Glomerular endothelial cell (primary cell): ENCODE data around the gene HPCAL1. TPM values are rescaled to one million over a fixed set of nuclear protein-coding genes. Genes with fewer than 3 reads are reported as not detected.

ENCODE experiments used
- DNase-seq: peaks from one replicate; pipeline ENCODE4 v3.0.0-alpha.2; 2011; ENCODE audit warnings: low read depth, low spot score; ENCODE audit errors: extremely low read depth
- total RNA-seq: library from RNA; depleted of rRNA; stranded (reverse); fragments of >200 nt; gene quantifications from 2 replicates; pipeline ENCODE4 v1.2.3, GENCODE V29; 2015

HPCAL1 gene
- total RNA-seq, 1 donor from 2014 or later: 114 TPM

DNA sequence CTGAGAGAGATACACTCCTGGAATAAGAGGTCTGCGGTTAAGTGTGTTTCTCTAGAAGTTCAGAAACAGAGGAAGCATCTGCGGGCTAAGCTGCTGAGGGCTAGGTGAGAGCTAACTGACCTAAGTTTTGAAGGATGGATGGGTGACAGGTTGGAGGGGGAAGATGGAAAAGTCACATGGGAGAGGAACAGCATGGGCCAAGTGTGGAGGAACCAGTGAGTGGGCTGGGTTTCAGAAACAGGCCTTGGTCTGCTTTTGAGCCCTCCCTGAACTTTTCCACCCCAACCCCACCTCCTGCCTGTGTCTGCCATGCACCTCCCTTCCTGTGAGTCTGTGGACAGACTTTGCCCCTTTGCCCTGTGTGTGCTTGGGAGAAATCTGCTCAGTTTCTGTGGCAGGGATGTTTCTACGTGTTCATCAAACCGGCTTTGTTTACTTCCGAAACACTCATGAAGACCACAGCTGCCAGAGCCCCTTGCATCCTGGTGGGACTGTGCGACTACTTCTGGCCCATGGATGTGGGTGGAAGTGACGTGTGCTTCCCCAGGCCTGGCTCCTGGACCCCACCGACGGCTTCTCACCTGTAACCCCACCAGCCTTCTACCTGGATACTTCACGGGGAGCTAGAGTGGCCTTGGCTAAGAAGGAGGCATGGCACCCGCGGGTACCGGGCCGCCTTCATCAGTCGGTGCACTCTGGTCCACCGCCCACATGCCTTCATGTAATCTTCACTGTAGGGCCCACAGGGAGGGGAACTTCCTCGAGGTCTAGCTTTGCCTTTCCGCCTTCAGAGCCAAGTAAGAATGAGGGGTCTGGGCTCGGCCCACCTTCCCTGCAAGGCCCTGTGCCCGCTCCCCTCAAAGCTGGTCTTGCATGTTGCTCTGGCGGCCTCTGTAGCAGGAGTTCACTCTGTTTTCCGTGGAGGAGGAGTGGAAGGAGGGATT is 1.4 kb upstream of the HPCAL1 start:
- DNase-seq: no peak

- no peak for DNase-seq
Observed at GRCh38 chr2:10301941-10302478, 694 bp upstream of the HPCAL1 start.

DNA sequence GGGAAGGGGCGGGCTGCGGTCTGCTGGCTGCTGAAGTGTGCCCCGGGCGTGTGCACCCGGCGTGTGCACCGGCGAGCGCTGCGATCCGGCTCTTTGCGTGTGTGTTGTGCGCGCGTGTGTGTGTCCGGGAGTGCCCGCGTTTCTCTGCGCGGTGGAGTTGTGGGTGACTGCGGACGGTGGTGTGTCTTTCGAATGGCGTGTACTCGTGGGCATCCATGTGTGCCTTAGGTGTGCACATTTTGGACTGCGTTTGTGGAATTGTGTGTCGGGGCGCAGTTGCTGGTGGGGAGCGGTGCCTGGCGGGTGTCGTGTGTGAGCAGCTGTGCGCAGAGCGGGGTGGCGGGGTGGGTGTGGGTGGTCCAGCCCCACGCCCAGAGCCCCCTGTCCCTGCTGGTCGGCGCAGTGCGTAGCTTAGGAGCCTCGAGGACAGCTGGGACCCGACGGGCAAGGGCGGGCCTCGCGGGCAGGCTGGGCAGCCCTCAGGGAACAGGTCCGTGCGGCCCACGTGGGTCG is 533 bp downstream of the HPCAL1 start:
- no peak for DNase-seq

DNA sequence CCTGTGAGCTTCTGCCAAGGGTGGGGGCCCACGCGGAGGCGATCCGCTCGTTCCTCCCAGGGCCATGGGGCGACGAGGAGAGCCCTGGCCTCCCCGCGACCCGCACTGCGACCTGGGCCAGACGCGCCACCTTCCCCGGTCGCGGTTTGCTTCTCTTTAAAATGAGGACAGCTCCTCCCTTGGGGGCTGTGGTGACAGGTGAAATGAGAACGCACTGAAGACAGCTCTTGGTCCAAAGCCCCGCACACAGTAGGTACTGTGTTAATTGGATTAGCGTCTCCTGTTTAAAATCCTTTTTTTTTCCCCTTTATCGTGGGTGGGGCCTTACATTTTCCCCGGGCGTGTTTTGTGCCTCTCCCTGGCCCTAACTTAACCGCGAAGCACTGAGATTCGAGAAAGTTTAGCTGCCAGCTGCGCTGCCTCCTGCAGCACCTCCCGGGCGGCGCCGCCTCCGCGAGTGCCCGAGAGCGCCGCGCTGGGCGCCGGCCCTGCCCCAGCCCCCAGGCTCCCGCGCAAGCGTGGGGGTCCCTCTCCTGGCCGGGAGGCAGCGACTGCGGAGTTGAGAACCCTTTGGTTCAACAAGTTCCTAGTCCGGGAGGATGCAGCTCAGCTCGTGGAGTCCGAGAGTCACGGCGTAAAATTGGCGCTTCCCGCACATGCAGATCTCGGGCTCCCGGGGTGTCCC is 1.1 kb downstream of the HPCAL1 start:
- DNase-seq: no peak

GRCh38 chr2:10304458-10305253 is 2.0 kb downstream of the HPCAL1 start:
- no peak for DNase-seq

GRCh38 chr2:10305254-10305635 is 2.5 kb downstream of the HPCAL1 start:
- no peak for DNase-seq

DNA sequence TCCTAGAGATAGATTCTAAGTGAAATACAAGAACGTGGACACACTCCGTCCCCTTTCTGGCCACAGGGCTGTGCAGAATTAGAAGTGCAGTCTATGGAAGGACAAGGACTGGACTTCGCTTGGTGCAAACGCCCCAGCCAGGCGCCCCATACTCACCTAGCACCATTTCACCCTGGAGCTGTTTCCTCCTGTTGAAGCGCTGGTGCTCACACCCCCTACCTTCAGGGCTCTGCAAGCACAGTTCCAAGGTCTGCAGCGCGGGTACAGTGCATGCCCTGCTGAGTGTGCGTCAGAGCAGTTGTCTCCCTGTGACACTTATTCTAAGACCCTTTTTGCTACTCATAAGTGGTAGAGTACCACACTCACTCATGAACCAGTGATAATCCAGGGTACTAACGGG is 3.0 kb downstream of the HPCAL1 start:
- no peak for DNase-seq

DNA sequence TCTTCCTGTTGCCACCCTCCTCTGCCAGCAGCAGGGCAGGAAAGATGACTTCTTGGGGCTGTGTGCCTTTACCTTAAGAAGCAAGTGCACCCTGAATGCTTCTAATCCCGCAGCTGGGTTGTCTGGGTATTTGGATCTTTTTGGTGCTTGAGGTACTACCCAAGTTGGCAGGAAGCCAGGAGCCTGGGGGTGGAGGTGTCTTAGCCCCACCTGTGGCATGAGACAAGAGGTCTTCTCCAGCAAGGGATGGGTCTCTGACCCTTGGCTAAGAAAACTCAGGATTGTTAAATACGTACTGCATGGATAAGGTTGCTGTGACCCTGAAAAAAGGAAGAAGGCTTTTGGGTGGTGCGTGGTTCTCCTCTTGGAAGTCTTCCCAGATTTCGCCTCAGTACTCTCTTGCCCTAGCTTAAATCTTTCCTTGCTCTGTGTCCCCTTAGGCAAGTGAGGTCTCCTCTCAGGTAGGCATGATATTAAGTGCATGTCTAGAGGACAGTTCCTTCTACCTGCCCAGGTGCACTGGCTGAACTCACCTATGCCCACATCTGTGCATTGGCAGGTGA is 4.3 kb downstream of the HPCAL1 start:
- DNase-seq: no peak

DNA sequence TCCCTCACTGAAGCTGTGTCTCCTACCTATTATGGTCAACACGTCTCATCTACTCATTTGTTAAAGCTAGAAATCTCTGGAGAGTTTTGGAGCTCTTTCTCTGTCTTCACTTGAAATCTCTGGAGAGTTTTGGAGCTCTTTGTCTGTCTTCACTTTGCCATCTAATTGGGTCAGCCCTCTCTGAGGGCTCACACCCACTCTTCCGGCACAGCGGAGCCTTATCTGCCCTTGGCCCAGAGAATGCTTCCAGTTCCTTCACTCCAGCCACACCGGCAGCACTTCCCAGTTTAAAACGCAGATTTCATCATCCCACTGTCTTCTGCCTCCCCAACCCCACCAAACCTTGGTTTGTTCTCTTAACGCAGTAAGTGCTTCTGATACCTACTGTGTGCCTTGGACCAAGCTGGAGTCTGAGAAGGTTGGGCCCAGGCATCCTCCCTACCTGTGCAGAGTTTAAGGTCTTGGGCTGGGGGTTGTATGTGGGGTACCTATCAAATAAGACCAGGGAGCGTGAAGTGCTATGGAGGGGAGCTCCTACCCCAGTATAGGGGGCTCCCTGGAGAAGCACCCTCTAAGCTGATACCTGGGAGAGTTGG is 5.0 kb downstream of the HPCAL1 start:
- no peak for DNase-seq

- no peak for DNase-seq
Observed at GRCh38 chr2:10308866-10309265, 6.2 kb downstream of the HPCAL1 start.

DNA sequence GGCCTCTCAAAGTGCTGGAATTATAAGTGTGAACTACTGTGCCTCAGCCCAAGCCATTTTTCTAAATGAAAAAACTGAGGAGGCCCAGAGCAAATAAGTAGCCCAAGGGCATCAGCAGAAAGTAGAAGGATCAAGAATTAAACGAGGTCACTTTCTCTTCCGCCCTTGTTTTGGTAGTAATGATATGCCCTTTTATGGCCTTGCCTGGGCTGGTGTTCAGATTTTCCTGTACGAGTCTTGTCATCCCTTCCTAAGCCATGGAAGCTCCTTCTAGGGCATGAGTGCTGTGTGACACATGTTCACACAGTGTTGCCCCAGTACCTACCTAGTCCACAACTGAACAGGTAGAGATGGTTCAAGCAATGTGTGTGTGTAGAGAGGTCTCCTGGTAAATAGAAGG is 6.6 kb downstream of the HPCAL1 start:
- no peak for DNase-seq

DNA sequence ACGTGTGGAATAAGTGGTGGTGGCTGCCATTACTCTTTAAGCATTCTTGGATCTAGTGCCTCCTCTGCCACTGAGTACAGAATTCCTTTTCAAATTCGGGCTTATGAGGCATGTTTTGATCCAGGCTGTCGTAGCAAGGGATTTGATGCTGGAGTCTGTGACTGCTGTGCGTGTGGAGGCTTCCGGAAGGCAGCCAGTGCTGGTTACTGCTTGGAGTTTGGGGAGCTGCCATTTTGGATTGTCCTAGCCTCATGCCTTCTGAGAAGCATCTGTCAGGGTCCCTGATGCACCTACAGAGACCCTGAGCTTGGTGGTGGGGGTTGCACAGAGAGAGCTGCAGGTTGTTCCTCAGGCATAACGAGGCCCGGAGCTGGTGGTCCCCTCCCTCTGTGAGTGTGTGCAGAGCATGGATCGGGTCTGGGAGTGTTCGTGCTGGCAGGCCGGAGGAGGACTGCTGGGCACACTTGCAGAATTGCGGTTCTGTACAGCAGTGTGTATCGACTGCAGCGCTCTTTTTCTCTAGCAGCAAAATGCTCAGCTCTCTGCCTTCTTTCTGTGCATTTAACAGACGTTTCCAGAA is 7.7 kb downstream of the HPCAL1 start:
- DNase-seq: no peak

DNA sequence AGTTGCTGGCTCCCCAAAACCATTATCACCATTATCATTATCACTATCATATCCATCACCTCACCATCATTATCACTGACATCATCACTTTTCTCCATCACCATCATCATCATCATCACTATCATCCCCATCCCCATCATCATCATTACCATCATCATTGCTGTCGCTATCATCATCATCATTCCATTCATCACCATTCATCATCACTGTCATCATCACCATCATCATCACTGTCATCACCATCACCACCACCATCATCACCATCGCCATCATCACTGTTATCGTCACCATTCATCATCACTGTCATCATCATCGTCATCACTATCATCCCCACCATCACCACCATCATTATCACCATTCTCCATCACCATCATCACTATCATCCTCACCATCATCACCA is 9.0 kb downstream of the HPCAL1 start:
- DNase-seq: no peak

DNA sequence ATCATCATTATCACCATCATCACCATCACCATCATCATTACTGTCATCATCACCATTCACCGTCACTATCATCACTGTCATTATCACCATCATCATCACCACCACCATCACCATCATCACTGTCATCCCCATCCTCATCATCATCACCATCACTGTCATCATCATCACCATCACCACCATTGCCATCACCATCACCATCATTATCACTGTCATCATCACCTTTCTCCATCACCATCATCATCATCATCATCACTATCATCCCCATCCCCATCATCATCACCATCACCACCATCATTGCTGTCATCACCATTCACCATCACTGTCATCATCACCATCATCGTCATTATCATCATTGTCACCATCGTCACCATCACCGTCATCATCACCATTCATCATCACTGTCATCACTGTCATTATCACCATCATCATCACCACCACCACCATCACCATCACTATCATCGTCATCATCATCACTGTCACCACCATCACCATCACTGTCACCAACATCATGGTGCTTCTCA is 9.8 kb downstream of the HPCAL1 start:
- no peak for DNase-seq

GRCh38 chr2:10316336-10316735 is 13.6 kb downstream of the HPCAL1 start:
- no peak for DNase-seq

- no peak for DNase-seq
Observed at GRCh38 chr2:10316860-10317259, 14.2 kb downstream of the HPCAL1 start.

- no peak for DNase-seq
Observed at GRCh38 chr2:10317646-10318045, 14.9 kb downstream of the HPCAL1 start.

GRCh38 chr2:10318345-10318744 is 15.6 kb downstream of the HPCAL1 start:
- no peak for DNase-seq

DNA sequence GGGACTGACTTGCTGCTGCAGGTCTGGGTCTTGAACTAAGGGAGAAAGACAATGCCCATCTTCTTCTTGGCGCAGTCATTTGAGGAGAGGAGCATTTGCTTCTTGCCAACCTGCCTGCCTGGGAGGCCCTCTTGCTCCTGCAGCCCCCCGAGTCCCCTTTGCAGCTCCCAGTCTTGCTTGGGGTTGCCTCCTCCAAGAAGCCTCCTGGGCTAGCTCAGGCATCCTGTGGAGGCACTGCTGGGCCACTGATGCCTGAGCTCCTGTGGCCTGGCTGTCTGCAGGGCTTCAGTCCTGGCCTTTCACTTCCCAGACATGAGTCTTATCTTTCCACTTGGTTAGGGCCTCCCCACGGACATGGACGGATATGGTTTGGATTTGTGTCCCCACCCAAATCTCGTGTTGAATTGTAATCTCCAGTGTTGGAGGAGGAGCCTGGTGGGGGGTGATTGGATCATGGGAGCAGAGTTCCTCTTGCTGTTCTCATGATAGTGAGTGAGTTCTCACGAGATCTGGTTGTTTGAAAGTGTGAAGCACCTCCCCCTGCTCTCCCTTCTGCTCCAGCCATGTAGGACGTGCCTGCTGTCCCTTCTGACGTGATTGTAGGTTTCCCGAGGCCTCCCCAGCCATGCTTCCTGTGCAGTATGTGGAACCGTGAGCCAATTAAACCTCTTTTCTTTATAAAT is 17.3 kb downstream of the HPCAL1 start:
- DNase-seq: no peak
